GM12878 (cell line): ENCODE data around the gene SPTA1. TPM values are rescaled to one million over a fixed set of nuclear protein-coding genes. Genes with fewer than 3 reads are reported as not detected.

Experiments
- ATAC-seq: fragments of 200-7000 bp; cut with Tn5 transposase; 3 replicates; pipeline ENCODE4 v1.9.1; 2020; ENCODE audit warnings: mild to moderate bottlenecking, moderate library complexity
- BruUV-seq: library from RNA; stranded (reverse); fragments of 400-500 nt; replicated peaks from 2 replicates; lab custom pipeline; 2021; lab: Mats Ljungman, UMichigan
- CTCF ChIA-PET: fragments of 300-600 bp; sonication (Branson Sonifier 250); formaldehyde crosslinking; extraction: SDS; loops from one replicate; lab custom pipeline; 2021; ENCODE audit warnings: inconsistent platforms; lab: Yijun Ruan, JAX
- POLR2A ChIA-PET: fragments of 350-600 bp; formaldehyde crosslinking; extraction: SDS; loops from one replicate; lab custom pipeline; 2021; ENCODE audit warnings: inconsistent platforms; lab: Charles Lee
- RAD21 ChIA-PET: fragments of 300-600 bp; sonication (Branson Sonifier 250); formaldehyde crosslinking; loops from one replicate; lab custom pipeline; 2023; ENCODE audit warnings: antibody characterized with exemption; ENCODE audit not compliant: unreplicated experiment; lab: Charles Lee
- SMC1A ChIA-PET: fragments of 300-600 bp; sonication (Branson Sonifier 250); formaldehyde crosslinking; loops from one replicate; lab custom pipeline; 2023; ENCODE audit not compliant: unreplicated experiment, uncharacterized antibody; lab: Charles Lee
- DNase-seq: peaks from one replicate; pipeline ENCODE4 v3.0.0-alpha.2; 2011; ENCODE audit warnings: low read depth, low spot score
- FAIRE-seq: peaks from 3 replicates; lab custom pipeline; 2011; peaks lifted over from hg19 to GRCh38; lab: Jason Lieb, UNC
- H2AFZ ChIP-seq: 2 replicates; pipeline ENCODE4 v1.6.0; 2011; ENCODE audit warnings: low read depth, low read length, control low read depth; ENCODE audit not compliant: control insufficient read depth
- H3K27ac ChIP-seq: 2 replicates; pipeline ENCODE4 v1.5.1; 2011; ENCODE audit warnings: control low read depth; ENCODE audit not compliant: control insufficient read depth, insufficient read depth
- H3K27me3 ChIP-seq, 2 experiments: replicated peaks in 1 of 2; 2 replicates each; pipeline versions ENCODE4 v1.6.0 to v1.6.1; 2011; ENCODE audit warnings: low read length in 1 of 2; ENCODE audit not compliant: control insufficient read depth in 2 of 2, insufficient read depth in 2 of 2
- H3K36me3 ChIP-seq, 2 experiments: 2 replicates each; pipeline ENCODE4 v1.5.1; 2011; ENCODE audit warnings: low read length in 1 of 2; ENCODE audit not compliant: control insufficient read depth in 2 of 2, insufficient read depth in 2 of 2
- H3K4me1 ChIP-seq: 2 replicates; pipeline ENCODE4 v1.6.1; 2011; ENCODE audit warnings: mild to moderate bottlenecking, low read length, moderate library complexity, mixed read lengths; ENCODE audit not compliant: control insufficient read depth, insufficient read depth
- H3K4me2 ChIP-seq: 2 replicates; pipeline ENCODE4 v1.6.0; 2011; ENCODE audit warnings: control low read depth; ENCODE audit not compliant: control insufficient read depth, insufficient read depth
- H3K4me3 ChIP-seq: fragments of 200-600 bp; sonication (generic); 2 replicates; pipeline ENCODE4 v1.5.1; 2016
- H3K79me2 ChIP-seq: 2 replicates; pipeline ENCODE4 v1.6.0; 2011; ENCODE audit warnings: low read length; ENCODE audit not compliant: control insufficient read depth, insufficient read depth
- H3K9ac ChIP-seq: 2 replicates; pipeline ENCODE4 v1.8.0; 2011; ENCODE audit warnings: low read length, control low read depth, mixed read lengths; ENCODE audit not compliant: control insufficient read depth, insufficient read depth
- H3K9me3 ChIP-seq: replicated peaks from 3 replicates; pipeline ENCODE4 v1.5.1; 2011; ENCODE audit warnings: mild to moderate bottlenecking, low read length; ENCODE audit not compliant: control insufficient read depth, insufficient read depth
- H4K20me1 ChIP-seq: 2 replicates; pipeline ENCODE4 v1.6.0; 2011; ENCODE audit not compliant: control insufficient read depth, insufficient read depth
- ATF7 ChIP-seq: fragments of 450-650 bp; IDR thresholded peaks from 2 replicates; pipeline ENCODE4 v1.6.1; 2016; ENCODE audit warnings: low read depth, mild to moderate bottlenecking
- CREB1 ChIP-seq: IDR thresholded peaks from 2 replicates; pipeline ENCODE4 v1.6.1; 2012; ENCODE audit warnings: low read depth, mild to moderate bottlenecking, inconsistent platforms
- GABPA ChIP-seq: IDR thresholded peaks from 2 replicates; pipeline ENCODE4 v1.6.1; 2014; ENCODE audit warnings: antibody characterized with exemption, low read depth, mild to moderate bottlenecking, inconsistent platforms
- NFYB ChIP-seq: IDR thresholded peaks from 2 replicates; pipeline ENCODE4 v1.6.1; 2011; ENCODE audit warnings: low read depth, mild to moderate bottlenecking, low read length, improper control_type of control experiment, moderate library complexity; ENCODE audit not compliant: insufficient read depth
- PBX3 ChIP-seq: IDR thresholded peaks from 2 replicates; pipeline ENCODE4 v1.6.1; 2011; ENCODE audit warnings: mild to moderate bottlenecking, low read depth, low read length, moderate library complexity; ENCODE audit not compliant: insufficient replicate concordance
- TCF3 ChIP-seq: IDR thresholded peaks from 2 replicates; pipeline ENCODE4 v1.6.1; 2012; ENCODE audit warnings: low read depth, mild to moderate bottlenecking, low read length, borderline replicate concordance; ENCODE audit not compliant: insufficient read depth
- ZNF217 ChIP-seq: fragments of 450-650 bp; IDR thresholded peaks from 2 replicates; pipeline ENCODE4 v1.6.1; 2017; ENCODE audit warnings: antibody characterized with exemption, mild to moderate bottlenecking
- WGBS: methylation state at CpG from one replicate; pipeline ENCODE4 v1.1.6; 2016; ENCODE audit warnings: low lambda C conversion rate; ENCODE audit not compliant: insufficient replicate concordance, insufficient coverage; ENCODE audit errors: missing lambda C conversion rate; 5-methylcytosine and 5-hydroxymethylcytosine counted together
- in situ Hi-C: fragments of 300-500 bp; cut with MboI; formaldehyde crosslinking; loops from 9 replicates; pipeline ENCODE4 v1.14.3; 2018; ENCODE audit warnings: mixed read lengths
- intact Hi-C: fragments of 100-400 bp; cut with micrococcal nuclease; formaldehyde crosslinking; loops from one replicate; pipeline ENCODE4 v1.14.2; 2022; ENCODE audit not compliant: unreplicated experiment
- polyA plus RNA-seq, 11 experiments: library from polyadenylated mRNA; depleted of rRNA in 4 of 11; unstranded in 6 of 11; stranded (reverse) in 5 of 11; fragments of >200 nt; fragmentation: Nextera tagmentation in 4 of 11; fragmentation: Illumina TruSeq in 1 of 11; extraction: Ambion mirVana in 4 of 11; extraction: Trizol in 1 of 11; gene quantifications; 1 replicate in 1 of 11; 2 replicates in 10 of 11; pipeline versions ENCODE4 v1.2.1 to v1.2.3, GENCODE V29; 2011 to 2016; ENCODE audit warnings: inconsistent platforms in 2 of 11, missing spikeins in 2 of 11, low read depth in 1 of 11
- total RNA-seq, 4 experiments: library from RNA; depleted of rRNA in 3 of 4; stranded (reverse); fragments of >200 nt in 3 of 4; fragmentation: Illumina TruSeq in 1 of 4; extraction: Trizol in 1 of 4; gene quantifications; 2 replicates each; pipeline versions ENCODE4 v1.2.1 to v1.2.3, GENCODE V29; 2013 to 2021
- TF ChIP-seq, protein P1 (sequence below): fragments of 450-650 bp; IDR thresholded peaks from 2 replicates; pipeline ENCODE4 v1.6.1; 2018; ENCODE audit warnings: borderline replicate concordance, mild to moderate bottlenecking; ENCODE audit not compliant: partially characterized antibody
- TF ChIP-seq, protein P2 (sequence below), 3 experiments: IDR thresholded peaks in 2 of 3; conservative IDR thresholded peaks in 1 of 3; 2 replicates each; pipeline ENCODE4 v1.5.1; 2011; ENCODE audit warnings: low read depth in 3 of 3, low read length in 3 of 3, mild to moderate bottlenecking in 3 of 3, control low read depth in 2 of 3, moderate library complexity in 2 of 3, inconsistent platforms in 1 of 3, mixed read lengths in 1 of 3; ENCODE audit not compliant: control insufficient read depth in 2 of 3, insufficient read depth in 1 of 3; ENCODE audit errors: extremely low read depth in 1 of 3
- TF ChIP-seq, protein P3 (sequence below): fragments of 450-650 bp; IDR thresholded peaks from 2 replicates; pipeline ENCODE4 v1.6.1; 2018; ENCODE audit warnings: mild to moderate bottlenecking, low read depth, moderate library complexity; ENCODE audit not compliant: partially characterized antibody
- TF ChIP-seq, protein P4 (sequence below): fragments of 450-650 bp; IDR thresholded peaks from 2 replicates; pipeline ENCODE4 v1.6.1; 2017; ENCODE audit warnings: low read depth, mild to moderate bottlenecking, moderate library complexity

Gene SPTA1
- total and polyA plus RNA-seq, 10 of the 15 experiments (the other 5 are each of a cell fraction or from before 2014, with no cell fraction given), result under 0.01 to 0.21 (median 0.12) TPM; not detected in 5

DNA sequence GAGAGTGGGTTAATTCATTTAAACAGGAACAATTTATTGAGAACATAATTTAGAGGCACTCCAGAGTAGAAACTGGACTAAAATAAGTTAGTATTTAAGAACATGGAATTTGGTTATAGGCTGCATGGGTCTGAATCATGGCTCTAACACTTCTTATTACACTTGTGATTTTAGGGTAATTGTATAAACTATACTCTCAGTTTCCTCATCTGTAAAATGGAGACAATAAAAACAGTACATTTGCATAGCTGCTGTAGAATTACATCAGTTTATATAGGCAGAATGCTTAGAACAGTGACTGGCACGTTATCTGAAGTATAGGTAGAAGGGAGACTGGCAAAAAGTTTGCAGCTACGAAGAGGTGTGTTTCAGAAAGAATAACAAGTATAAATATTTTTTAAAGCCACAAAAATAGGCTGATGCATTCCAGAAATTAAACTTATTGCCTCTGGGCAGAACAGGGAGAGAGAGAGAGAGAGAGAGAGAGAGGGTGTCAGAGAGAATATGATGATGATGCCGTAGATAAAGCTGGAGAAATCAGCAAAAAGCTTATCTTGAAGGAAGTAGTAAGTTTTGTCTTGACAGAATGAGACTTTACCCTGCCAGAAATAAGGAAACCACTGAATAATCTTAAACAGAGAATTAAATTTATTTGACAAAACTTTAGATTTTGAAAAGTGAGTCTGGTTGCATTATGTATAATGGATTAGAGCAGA is 42.2 kb upstream of the SPTA1 start:
- Histone ChIP-seq H3K79me2 (no peaks in the 10 kb centered on the region), H2AFZ (no peak overlapping the region), H3K4me1 (no peaks in the 10 kb centered on the region), H3K27me3 (no peaks in the 10 kb centered on the region), H3K9ac (no peak overlapping the region), H3K36me3 (no peaks in the 10 kb centered on the region), H3K4me3 (no peak overlapping the region), H3K9me3 (no peaks in the 10 kb centered on the region), H3K27ac (no peak overlapping the region), H3K4me2 (no peak overlapping the region), H4K20me1 (no peaks in the 10 kb centered on the region)
- 50% methylated on average over 3 of the region's 3 CpGs for WGBS
- TF ChIP-seq CREB1, result no peak
- TF ChIP-seq, protein P1, sequence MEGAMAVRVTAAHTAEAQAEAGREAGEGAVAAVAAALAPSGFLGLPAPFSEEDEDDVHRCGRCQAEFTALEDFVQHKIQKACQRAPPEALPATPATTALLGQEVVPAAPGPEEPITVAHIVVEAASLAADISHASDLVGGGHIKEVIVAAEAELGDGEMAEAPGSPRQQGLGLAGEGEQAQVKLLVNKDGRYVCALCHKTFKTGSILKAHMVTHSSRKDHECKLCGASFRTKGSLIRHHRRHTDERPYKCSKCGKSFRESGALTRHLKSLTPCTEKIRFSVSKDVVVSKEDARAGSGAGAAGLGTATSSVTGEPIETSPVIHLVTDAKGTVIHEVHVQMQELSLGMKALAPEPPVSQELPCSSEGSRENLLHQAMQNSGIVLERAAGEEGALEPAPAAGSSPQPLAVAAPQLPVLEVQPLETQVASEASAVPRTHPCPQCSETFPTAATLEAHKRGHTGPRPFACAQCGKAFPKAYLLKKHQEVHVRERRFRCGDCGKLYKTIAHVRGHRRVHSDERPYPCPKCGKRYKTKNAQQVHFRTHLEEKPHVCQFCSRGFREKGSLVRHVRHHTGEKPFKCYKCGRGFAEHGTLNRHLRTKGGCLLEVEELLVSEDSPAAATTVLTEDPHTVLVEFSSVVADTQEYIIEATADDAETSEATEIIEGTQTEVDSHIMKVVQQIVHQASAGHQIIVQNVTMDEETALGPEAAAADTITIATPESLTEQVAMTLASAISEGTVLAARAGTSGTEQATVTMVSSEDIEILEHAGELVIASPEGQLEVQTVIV, result no peak
- TF ChIP-seq ATF7, result no peak
- no peak for TF ChIP-seq TCF3
- no peak for TF ChIP-seq GABPA
- TF ChIP-seq, protein P2, sequence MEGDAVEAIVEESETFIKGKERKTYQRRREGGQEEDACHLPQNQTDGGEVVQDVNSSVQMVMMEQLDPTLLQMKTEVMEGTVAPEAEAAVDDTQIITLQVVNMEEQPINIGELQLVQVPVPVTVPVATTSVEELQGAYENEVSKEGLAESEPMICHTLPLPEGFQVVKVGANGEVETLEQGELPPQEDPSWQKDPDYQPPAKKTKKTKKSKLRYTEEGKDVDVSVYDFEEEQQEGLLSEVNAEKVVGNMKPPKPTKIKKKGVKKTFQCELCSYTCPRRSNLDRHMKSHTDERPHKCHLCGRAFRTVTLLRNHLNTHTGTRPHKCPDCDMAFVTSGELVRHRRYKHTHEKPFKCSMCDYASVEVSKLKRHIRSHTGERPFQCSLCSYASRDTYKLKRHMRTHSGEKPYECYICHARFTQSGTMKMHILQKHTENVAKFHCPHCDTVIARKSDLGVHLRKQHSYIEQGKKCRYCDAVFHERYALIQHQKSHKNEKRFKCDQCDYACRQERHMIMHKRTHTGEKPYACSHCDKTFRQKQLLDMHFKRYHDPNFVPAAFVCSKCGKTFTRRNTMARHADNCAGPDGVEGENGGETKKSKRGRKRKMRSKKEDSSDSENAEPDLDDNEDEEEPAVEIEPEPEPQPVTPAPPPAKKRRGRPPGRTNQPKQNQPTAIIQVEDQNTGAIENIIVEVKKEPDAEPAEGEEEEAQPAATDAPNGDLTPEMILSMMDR (IDR thresholded peaks at IDR 0.05 in 2 of 3, conservative IDR thresholded peaks at IDR 0.05 in 1 of 3; ENCODE audit: control insufficient read depth in 2 of 3, extremely low read depth in 1 of 3, insufficient read depth in 1 of 3, low read depth in 3 of 3, low read length in 3 of 3), result no peak
- TF ChIP-seq ZNF217, result no peak
- no peak for TF ChIP-seq NFYB
- TF ChIP-seq PBX3, result no peak
- TF ChIP-seq, protein P3, sequence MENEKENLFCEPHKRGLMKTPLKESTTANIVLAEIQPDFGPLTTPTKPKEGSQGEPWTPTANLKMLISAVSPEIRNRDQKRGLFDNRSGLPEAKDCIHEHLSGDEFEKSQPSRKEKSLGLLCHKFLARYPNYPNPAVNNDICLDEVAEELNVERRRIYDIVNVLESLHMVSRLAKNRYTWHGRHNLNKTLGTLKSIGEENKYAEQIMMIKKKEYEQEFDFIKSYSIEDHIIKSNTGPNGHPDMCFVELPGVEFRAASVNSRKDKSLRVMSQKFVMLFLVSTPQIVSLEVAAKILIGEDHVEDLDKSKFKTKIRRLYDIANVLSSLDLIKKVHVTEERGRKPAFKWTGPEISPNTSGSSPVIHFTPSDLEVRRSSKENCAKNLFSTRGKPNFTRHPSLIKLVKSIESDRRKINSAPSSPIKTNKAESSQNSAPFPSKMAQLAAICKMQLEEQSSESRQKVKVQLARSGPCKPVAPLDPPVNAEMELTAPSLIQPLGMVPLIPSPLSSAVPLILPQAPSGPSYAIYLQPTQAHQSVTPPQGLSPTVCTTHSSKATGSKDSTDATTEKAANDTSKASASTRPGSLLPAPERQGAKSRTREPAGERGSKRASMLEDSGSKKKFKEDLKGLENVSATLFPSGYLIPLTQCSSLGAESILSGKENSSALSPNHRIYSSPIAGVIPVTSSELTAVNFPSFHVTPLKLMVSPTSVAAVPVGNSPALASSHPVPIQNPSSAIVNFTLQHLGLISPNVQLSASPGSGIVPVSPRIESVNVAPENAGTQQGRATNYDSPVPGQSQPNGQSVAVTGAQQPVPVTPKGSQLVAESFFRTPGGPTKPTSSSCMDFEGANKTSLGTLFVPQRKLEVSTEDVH, result no peak
- TF ChIP-seq, protein P4, sequence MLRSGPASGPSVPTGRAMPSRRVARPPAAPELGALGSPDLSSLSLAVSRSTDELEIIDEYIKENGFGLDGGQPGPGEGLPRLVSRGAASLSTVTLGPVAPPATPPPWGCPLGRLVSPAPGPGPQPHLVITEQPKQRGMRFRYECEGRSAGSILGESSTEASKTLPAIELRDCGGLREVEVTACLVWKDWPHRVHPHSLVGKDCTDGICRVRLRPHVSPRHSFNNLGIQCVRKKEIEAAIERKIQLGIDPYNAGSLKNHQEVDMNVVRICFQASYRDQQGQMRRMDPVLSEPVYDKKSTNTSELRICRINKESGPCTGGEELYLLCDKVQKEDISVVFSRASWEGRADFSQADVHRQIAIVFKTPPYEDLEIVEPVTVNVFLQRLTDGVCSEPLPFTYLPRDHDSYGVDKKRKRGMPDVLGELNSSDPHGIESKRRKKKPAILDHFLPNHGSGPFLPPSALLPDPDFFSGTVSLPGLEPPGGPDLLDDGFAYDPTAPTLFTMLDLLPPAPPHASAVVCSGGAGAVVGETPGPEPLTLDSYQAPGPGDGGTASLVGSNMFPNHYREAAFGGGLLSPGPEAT, result no peak
- POLR2A ChIA-PET, result no interaction called here
- in situ Hi-C loops (no loop called here), intact Hi-C loops (no loop called here)
- SMC1A ChIA-PET, result interaction anchor here (1.2 kb wide), 1 partner anchor 269 kb away, joined by 8 read pairs; no protein-coding TSS in a partner anchor
- no TSS peak for BruUV-seq
- RAD21 ChIA-PET, result no interaction called here
- CTCF ChIA-PET, result no interaction called here
- DNase-seq (no peak), FAIRE-seq (no peak), ATAC-seq (no peak)
